Colonic mucosa (tissue), 4 donors: ENCODE measurements around the gene ADISSP. TPM values are rescaled to one million over a fixed set of nuclear protein-coding genes. Genes with fewer than 3 reads are reported as not detected.

Experiments used
- DNase-seq: peaks from one replicate; pipeline ENCODE4 v3.0.0-alpha.2; 2020
- H3K27ac ChIP-seq: fragments of 200-600 bp; one replicate; pipeline ENCODE4 v1.8.0; 2021
- H3K27me3 ChIP-seq: fragments of 200-600 bp; one replicate; pipeline ENCODE4 v1.8.0; 2021
- H3K36me3 ChIP-seq: fragments of 200-600 bp; one replicate; pipeline ENCODE4 v1.8.0; 2021
- H3K4me1 ChIP-seq: fragments of 200-600 bp; one replicate; pipeline ENCODE4 v1.8.0; 2021; ENCODE audit warnings: mild to moderate bottlenecking
- H3K4me3 ChIP-seq: fragments of 200-600 bp; one replicate; pipeline ENCODE4 v1.8.0; 2021
- H3K9ac ChIP-seq, 2 donors: one replicate each; pipeline ENCODE4 v1.7.0; 2013; ENCODE audit warnings: control low read depth in 2 of 2, low read depth in 2 of 2, low read length in 2 of 2
- H3K9me3 ChIP-seq: fragments of 200-600 bp; one replicate; pipeline ENCODE4 v1.8.0; 2021
- CTCF ChIP-seq: fragments of 200-600 bp; IDR thresholded peaks from one replicate; pipeline ENCODE4 v1.8.0; 2022; ENCODE audit warnings: antibody characterized with exemption, mild to moderate bottlenecking
- intact Hi-C: fragments of 100-400 bp; cut with DNase I; formaldehyde crosslinking; loops from one replicate; pipeline ENCODE4 v1.14.1; 2022
- total RNA-seq, 2 donors: library from RNA; stranded (reverse); fragmentation: NEBNext Ultra II Directional in 1 of 2; extraction: Animal tissue kit (Norgen Biotek cat#: 25700) in 1 of 2; gene quantifications; one replicate each; pipeline ENCODE4 v1.2.1, GENCODE V29; 2021
- donor health status: healthy.
- donor health status: DM: no; HTN: no; CAD: no.
- donor health status: DM: no; HTN: no; CAD: no.

The ADISSP gene
- total RNA-seq, 2 donors from 2014 or later: 20.6 to 37.7 TPM

DNA sequence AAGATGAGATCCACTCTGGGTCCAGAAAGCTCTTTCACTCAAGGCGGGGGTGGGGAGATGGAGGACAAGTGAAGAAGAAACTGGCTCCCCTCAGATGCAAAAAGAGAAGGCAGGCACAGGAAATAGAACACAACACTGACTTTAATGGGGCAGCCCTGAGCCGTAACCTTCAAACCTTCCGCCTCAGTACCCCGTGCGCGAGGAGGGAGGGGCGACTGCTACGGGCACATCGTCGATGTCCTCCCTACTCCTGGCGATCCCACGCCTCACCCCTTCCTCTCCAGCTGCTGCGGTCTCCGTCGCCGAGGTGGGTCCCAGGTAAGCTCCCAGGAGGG, 9.8 kb upstream of the ADISSP start:
- Histone ChIP-seq H3K27me3 (no peaks in the 10 kb centered on the region), H3K9me3 (no peaks in the 10 kb centered on the region), H3K27ac (no peak overlapping the region), H3K9ac (peak overlapping the region; percentile 51 to 54), H3K36me3 (no peaks in the 10 kb centered on the region), H3K4me1 (no peaks in the 10 kb centered on the region), H3K4me3 (peak overlapping the region; percentile 49)
- no peak for TF ChIP-seq CTCF
- no peak for DNase-seq
- intact Hi-C loops: no loop called here

DNA sequence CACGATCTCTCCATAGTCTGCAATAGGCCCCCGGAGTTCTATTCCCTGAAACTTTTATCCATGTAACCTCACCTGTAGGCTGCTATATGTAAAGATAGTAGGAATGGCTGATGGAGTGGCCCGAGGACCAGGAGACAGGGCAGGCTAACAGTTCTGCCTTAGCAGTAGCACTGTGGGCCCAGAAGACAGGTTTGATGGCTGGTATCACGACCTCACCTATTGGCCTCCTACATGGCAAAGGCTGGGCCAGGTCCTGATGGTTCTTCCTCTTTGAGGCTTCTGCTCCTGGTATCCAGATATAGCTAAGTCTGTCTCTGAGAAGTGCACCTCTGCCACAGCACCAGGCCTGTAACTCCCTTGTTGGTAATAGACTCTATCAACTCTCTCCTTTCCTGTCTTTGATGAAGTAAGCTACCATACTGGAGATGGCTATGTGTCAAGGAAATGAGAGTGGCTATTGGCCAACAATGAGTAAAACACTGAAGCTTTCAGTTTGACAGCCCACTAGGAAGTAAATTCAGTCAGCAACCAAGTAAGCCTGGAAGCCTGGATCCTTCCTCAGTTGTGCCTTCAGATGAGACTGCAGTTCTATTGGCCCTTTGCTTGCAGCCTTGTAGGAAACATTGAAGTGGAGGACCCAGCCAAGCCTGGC, 8.0 kb upstream of the ADISSP start:
- Histone ChIP-seq H3K9me3 (no peaks in the 10 kb centered on the region), H3K4me1 (no peaks in the 10 kb centered on the region), H3K4me3 (no peak overlapping the region), H3K9ac (no peak overlapping the region), H3K27ac (no peak overlapping the region), H3K27me3 (no peaks in the 10 kb centered on the region), H3K36me3 (no peaks in the 10 kb centered on the region)
- no peak for TF ChIP-seq CTCF
- no peak for DNase-seq
- intact Hi-C loops: no loop called here

- Histone ChIP-seq H3K4me3 (no peak overlapping the region), H3K9ac (no peak overlapping the region), H3K4me1 (no peaks in the 10 kb centered on the region), H3K36me3 (no peaks in the 10 kb centered on the region), H3K9me3 (no peaks in the 10 kb centered on the region), H3K27ac (no peak overlapping the region), H3K27me3 (no peaks in the 10 kb centered on the region)
- TF ChIP-seq CTCF: no peak
- intact Hi-C loops: no loop called here
- no peak for DNase-seq
Measured at GRCh38 chr20:3771552-3772058, 4.1 kb upstream of the ADISSP start.

DNA sequence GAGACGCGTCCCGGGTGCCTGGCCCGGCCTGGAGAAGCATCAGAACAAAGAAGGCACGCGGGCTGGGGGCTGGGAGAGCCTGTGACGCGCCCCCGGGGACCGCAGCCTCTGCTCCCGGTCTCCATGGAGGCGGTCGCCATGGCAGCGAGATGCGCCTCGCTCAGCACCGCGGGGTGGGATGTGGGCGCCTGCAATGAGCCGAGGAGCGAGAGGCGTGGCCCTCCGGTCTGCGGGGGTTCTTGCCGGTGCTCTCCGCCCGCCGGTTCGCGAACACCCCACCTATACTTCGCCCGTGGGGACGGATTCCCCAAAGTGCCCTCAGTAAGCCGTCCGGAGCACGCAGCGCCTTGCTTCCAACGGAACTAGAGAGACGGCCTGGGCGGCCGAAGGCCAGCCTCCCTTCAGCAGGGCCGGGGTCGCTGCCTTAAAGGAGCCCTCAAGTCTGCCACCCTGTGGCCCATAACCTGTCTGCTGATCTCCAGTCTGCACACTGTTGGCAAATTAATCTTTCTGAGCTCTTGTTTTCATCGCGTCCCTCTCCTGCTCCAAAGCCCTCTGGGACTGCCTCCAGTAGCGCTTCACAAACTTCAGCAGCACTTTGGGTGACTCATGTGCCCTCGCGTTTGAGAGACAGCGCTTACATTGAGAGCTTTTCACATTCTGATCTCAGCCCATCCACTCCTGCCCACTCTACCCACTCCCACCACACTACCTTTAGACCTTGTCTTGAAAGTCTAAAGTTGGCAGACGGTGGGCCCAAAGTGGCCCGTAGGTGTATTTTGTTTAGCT, 983 bp upstream of the ADISSP start:
- no peaks in the 10 kb centered on the region for H3K36me3 ChIP-seq
- no peaks in the 10 kb centered on the region for H3K27me3 ChIP-seq
- peak; percentile 75 for DNase-seq
- intact Hi-C loops: no loop called here
- H3K9me3 ChIP-seq: no peaks in the 10 kb centered on the region
- H3K4me1 ChIP-seq: no peaks in the 10 kb centered on the region
- peak overlapping the region; percentile 86 for H3K27ac ChIP-seq
- peak; percentile 22 for TF ChIP-seq CTCF
- peak overlapping the region; percentile 85 to 88 for H3K9ac ChIP-seq
- H3K4me3 ChIP-seq: peak overlapping the region; percentile 81

DNA sequence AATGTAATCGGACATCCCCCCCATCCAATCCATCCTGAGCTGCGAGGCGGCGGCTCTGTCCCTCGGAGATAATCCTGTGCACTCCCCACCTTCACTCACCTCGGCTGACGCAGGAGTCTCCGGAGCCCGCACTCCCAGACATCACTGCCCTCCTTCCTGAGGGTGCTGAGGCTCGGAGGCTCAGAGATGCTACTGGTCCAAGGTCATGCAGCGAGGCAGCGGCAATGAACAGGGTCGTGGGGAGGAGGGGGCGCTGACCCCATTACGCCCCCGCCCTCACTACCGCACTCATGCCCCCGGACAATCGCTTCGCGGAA, 485 bp downstream of the ADISSP start:
- Histone ChIP-seq H3K4me1 (no peaks in the 10 kb centered on the region), H3K4me3 (peak overlapping the region; percentile 81), H3K9ac (peak overlapping the region; percentile 59 to 73), H3K27ac (no peak overlapping the region), H3K27me3 (no peaks in the 10 kb centered on the region), H3K36me3 (no peaks in the 10 kb centered on the region), H3K9me3 (no peaks in the 10 kb centered on the region)
- intact Hi-C loops: no loop called here
- no peak for TF ChIP-seq CTCF
- DNase-seq: no peak
